CD4-positive, alpha-beta T cell (primary cell): ENCODE measurements around the gene BOK. TPM values are rescaled to one million over a fixed set of nuclear protein-coding genes. Genes with fewer than 3 reads are reported as not detected.

Experiments
- ATAC-seq: fragments of 200-7000 bp; cut with Tn5 transposase; one replicate; pipeline ENCODE4 v1.10.0; 2022; ENCODE audit warnings: mild to moderate bottlenecking; ENCODE audit not compliant: poor library complexity
- CTCF ChIA-PET: fragments of 350-600 bp; sonication (Branson Sonifier 250); formaldehyde crosslinking; loops from one replicate; lab custom pipeline; 2021; ENCODE audit warnings: antibody characterized with exemption, inconsistent platforms; lab: Charles Lee
- POLR2A ChIA-PET: fragments of 350-600 bp; sonication (Branson Sonifier 250); formaldehyde crosslinking; loops from one replicate; lab custom pipeline; 2021; ENCODE audit warnings: antibody characterized with exemption, inconsistent platforms; lab: Charles Lee
- DNase-seq, 14 experiments: peaks; one replicate each; pipeline ENCODE4 v3.0.0-alpha.2; 2013 to 2020; ENCODE audit warnings: mixed read lengths in 2 of 14
- H3K27ac ChIP-seq, 2 donors: one replicate each; pipeline versions ENCODE4 v1.5.1 to v1.7.0; 2013; ENCODE audit warnings: low read length in 2 of 2, low read depth in 1 of 2, mild to moderate bottlenecking in 1 of 2
- H3K27me3 ChIP-seq, 2 experiments: 1 replicate in 1 of 2; 2 replicates in 1 of 2; pipeline versions ENCODE4 v1.6.1 to v1.7.0; 2013; ENCODE audit warnings: low read length in 2 of 2, control low read depth in 1 of 2, mild to moderate bottlenecking in 1 of 2, moderate library complexity in 1 of 2; ENCODE audit not compliant: insufficient read depth in 2 of 2, control insufficient read depth in 1 of 2
- H3K36me3 ChIP-seq: one replicate; pipeline ENCODE4 v1.6.1; 2013; ENCODE audit warnings: low read length, control low read depth; ENCODE audit not compliant: insufficient read depth
- H3K4me1 ChIP-seq: one replicate; pipeline ENCODE4 v1.6.1; 2013; ENCODE audit warnings: low read length, control low read depth; ENCODE audit not compliant: insufficient read depth
- H3K4me3 ChIP-seq: one replicate; pipeline ENCODE4 v1.5.1; 2013; ENCODE audit warnings: mild to moderate bottlenecking, low read length, moderate library complexity
- H3K9me3 ChIP-seq, 2 experiments: 1 replicate in 1 of 2; 2 replicates in 1 of 2; pipeline versions ENCODE4 v1.6.1 to v1.7.0; 2013; ENCODE audit warnings: low read length in 2 of 2, mild to moderate bottlenecking in 2 of 2, control low read depth in 1 of 2, moderate library complexity in 1 of 2; ENCODE audit not compliant: control insufficient read depth in 1 of 2, insufficient read depth in 1 of 2
- H3K27ac Mint-ChIP-seq: one replicate; pipeline ENCODE4 v1.8.0; 2020; ENCODE audit warnings: mixed read lengths
- H3K27me3 Mint-ChIP-seq: one replicate; pipeline ENCODE4 v1.8.0; 2021; ENCODE audit warnings: mixed read lengths
- H3K36me3 Mint-ChIP-seq: one replicate; pipeline ENCODE4 v1.8.0; 2021; ENCODE audit warnings: low read depth, mixed read lengths
- H3K4me1 Mint-ChIP-seq: one replicate; pipeline ENCODE4 v1.8.0; 2021; ENCODE audit warnings: low read depth, mixed read lengths
- H3K4me3 Mint-ChIP-seq: one replicate; pipeline ENCODE4 v1.8.0; 2020; ENCODE audit warnings: mild to moderate bottlenecking, mixed read lengths
- H3K9me3 Mint-ChIP-seq: one replicate; pipeline ENCODE4 v1.8.0; 2020; ENCODE audit warnings: mixed read lengths
- CTCF ChIP-seq: fragments of 200-600 bp; IDR thresholded peaks from one replicate; pipeline ENCODE4 v1.8.0; 2022; ENCODE audit warnings: antibody characterized with exemption, mild to moderate bottlenecking
- intact Hi-C, 2 experiments: fragments of 100-400 bp; cut with DNase I in 1 of 2; cut with micrococcal nuclease in 1 of 2; formaldehyde crosslinking; loops; one replicate each; pipeline versions ENCODE4 v1.15.1 to v1.9.0; 2023 to 2025; cut with DNase I, micrococcal nuclease
- total RNA-seq, 174 experiments: library from RNA in 2 of 174; stranded (reverse) in 2 of 174; gene quantifications; one replicate each; pipeline ENCODE4 v1.2.3 and lab custom pipeline; 2021 to 2026

Gene BOK
- total RNA-seq, 2 experiments from 2014 or later = not detected

GRCh38 chr2:241576293-241576654 is 17.7 kb downstream of the BOK start:
- H3K4me3 ChIP-seq = no peak overlapping the region
- H3K27ac ChIP-seq = no peak overlapping the region
- H3K4me1 Mint-ChIP-seq = no peaks in the 10 kb centered on the region
- H3K4me1 ChIP-seq = no peaks in the 10 kb centered on the region
- no peak for ATAC-seq
- H3K27ac Mint-ChIP-seq = no peak overlapping the region
- peaks cover 4% of the 10 kb centered on the region for H3K36me3 ChIP-seq
- no peak for DNase-seq
- H3K4me3 Mint-ChIP-seq = no peak overlapping the region
- intact Hi-C loops = no loop called here
- no peaks in the 10 kb centered on the region for H3K9me3 Mint-ChIP-seq
- H3K9me3 ChIP-seq = peaks cover 0 to 6% of the 10 kb centered on the region in 2 experiments
- TF ChIP-seq CTCF = no peak
- no peaks in the 10 kb centered on the region for H3K27me3 ChIP-seq
- POLR2A ChIA-PET = no interaction called here
- peaks cover 17% of the 10 kb centered on the region for H3K36me3 Mint-ChIP-seq
- no peaks in the 10 kb centered on the region for H3K27me3 Mint-ChIP-seq
- CTCF ChIA-PET = no interaction called here

- Mint-ChIP-seq H3K4me3 (no peak overlapping the region), H3K4me1 (no peaks in the 10 kb centered on the region), H3K27ac (no peak overlapping the region), H3K36me3 (peaks cover 27% of the 10 kb centered on the region), H3K9me3 (no peaks in the 10 kb centered on the region), H3K27me3 (no peaks in the 10 kb centered on the region)
- H3K4me1 ChIP-seq = no peaks in the 10 kb centered on the region
- H3K27ac ChIP-seq = no peak overlapping the region
- ATAC-seq (no peak), DNase-seq (no peak)
- H3K4me3 ChIP-seq = no peak overlapping the region
- ChIA-PET CTCF (no interaction called here), POLR2A (no interaction called here)
- H3K27me3 ChIP-seq = no peaks in the 10 kb centered on the region
- peaks cover 0 to 6% of the 10 kb centered on the region in 2 experiments for H3K9me3 ChIP-seq
- peaks cover 10% of the 10 kb centered on the region for H3K36me3 ChIP-seq
- TF ChIP-seq CTCF = no peak
- intact Hi-C loops = no loop called here
Measured at GRCh38 chr2:241577413-241578122, 19.0 kb downstream of the BOK start.

- TF ChIP-seq CTCF = no peak
- Histone ChIP-seq H3K27ac (no peak overlapping the region), H3K4me3 (no peak overlapping the region), H3K9me3 (peaks cover 0 to 6% of the 10 kb centered on the region in 2 experiments), H3K4me1 (no peaks in the 10 kb centered on the region), H3K36me3 (peaks cover 26% of the 10 kb centered on the region), H3K27me3 (no peaks in the 10 kb centered on the region)
- ATAC-seq (no peak), DNase-seq (no peak)
- ChIA-PET CTCF (no interaction called here), POLR2A (no interaction called here)
- intact Hi-C loops = no loop called here
- Mint-ChIP-seq H3K36me3 (peaks cover 44% of the 10 kb centered on the region), H3K27ac (no peak overlapping the region), H3K4me1 (no peaks in the 10 kb centered on the region), H3K27me3 (no peaks in the 10 kb centered on the region), H3K4me3 (no peak overlapping the region), H3K9me3 (no peaks in the 10 kb centered on the region)
Measured at GRCh38 chr2:241579281-241579680, 20.7 kb downstream of the BOK start.
